ENCODE measurements around the gene PKP4.
"Not testable (repeated sequence)": the region's sequence is repeated elsewhere in the genome, so short reads cannot be mapped to it uniquely, and the experiment has no call there.

Gene PKP4, protein sequence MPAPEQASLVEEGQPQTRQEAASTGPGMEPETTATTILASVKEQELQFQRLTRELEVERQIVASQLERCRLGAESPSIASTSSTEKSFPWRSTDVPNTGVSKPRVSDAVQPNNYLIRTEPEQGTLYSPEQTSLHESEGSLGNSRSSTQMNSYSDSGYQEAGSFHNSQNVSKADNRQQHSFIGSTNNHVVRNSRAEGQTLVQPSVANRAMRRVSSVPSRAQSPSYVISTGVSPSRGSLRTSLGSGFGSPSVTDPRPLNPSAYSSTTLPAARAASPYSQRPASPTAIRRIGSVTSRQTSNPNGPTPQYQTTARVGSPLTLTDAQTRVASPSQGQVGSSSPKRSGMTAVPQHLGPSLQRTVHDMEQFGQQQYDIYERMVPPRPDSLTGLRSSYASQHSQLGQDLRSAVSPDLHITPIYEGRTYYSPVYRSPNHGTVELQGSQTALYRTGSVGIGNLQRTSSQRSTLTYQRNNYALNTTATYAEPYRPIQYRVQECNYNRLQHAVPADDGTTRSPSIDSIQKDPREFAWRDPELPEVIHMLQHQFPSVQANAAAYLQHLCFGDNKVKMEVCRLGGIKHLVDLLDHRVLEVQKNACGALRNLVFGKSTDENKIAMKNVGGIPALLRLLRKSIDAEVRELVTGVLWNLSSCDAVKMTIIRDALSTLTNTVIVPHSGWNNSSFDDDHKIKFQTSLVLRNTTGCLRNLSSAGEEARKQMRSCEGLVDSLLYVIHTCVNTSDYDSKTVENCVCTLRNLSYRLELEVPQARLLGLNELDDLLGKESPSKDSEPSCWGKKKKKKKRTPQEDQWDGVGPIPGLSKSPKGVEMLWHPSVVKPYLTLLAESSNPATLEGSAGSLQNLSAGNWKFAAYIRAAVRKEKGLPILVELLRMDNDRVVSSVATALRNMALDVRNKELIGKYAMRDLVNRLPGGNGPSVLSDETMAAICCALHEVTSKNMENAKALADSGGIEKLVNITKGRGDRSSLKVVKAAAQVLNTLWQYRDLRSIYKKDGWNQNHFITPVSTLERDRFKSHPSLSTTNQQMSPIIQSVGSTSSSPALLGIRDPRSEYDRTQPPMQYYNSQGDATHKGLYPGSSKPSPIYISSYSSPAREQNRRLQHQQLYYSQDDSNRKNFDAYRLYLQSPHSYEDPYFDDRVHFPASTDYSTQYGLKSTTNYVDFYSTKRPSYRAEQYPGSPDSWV

GRCh38 chr2:158456309-158457066 lies at the start of gene PKP4, which contains the start of gene CCDC148:
Gene PKP4 (plus strand): TSS chr2:158456952. CDS start chr2:158533185, 76,233 bp downstream.
Gene CCDC148 (minus strand): TSS chr2:158456753. CDS start chr2:158456439, 314 bp downstream.
- DNase-seq (ENCODE audit: low read depth, low spot score), result peak; percentile 75

GRCh38 chr2:158407031-158407430 lies 49.7 kb upstream of the PKP4 start:
- DNase-seq (ENCODE audit: low read depth, low spot score), result no peak

DNA sequence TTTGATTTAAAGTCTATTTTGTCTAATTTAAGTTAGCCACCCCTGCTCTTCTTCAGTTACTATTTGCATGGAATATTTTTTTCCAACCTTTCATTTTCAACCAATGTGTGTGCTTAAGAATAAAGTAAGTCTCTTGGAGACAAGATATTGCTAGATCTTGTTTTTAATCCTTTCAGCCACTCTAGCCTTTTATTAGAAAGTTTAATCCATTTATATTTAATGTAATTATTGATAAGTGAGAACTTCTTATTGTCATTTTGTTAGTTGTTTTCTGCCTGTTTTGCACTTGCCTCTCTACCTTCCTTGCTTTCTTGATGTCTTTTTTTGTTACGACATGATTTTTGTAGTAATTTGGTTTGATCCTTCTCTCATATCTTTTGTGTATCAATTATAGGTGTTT lies 46.6 kb upstream of the PKP4 start:
- no peak for DNase-seq (ENCODE audit: low read depth, low spot score)

GRCh38 chr2:158411748-158412147 lies 45.0 kb upstream of the PKP4 start:
- no peak for DNase-seq (ENCODE audit: low read depth, low spot score)

DNA sequence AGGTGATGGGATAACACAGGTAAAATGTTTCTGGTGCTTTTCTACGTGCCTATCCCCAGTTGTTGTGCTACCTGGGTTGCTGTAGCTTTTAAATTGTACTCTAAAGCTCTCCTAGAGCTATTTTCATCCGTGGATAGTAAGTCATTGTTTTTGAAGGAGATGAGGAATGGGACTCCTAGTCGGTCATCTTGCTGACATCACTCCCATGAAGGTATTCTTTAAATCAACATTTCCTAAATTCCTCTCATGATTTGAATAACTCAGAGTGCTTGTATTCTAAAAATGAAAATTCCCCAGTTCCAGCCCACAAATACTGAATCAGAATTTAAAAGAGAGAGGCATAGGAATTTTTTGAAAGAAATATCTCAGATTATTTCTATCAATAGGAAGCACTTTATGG lies 44.5 kb upstream of the PKP4 start:
- DNase-seq (ENCODE audit: low read depth, low spot score), result no peak

- no peak for DNase-seq (ENCODE audit: low read depth, low spot score)
Measured at GRCh38 chr2:158413581-158413980, 43.2 kb upstream of the PKP4 start.

DNA sequence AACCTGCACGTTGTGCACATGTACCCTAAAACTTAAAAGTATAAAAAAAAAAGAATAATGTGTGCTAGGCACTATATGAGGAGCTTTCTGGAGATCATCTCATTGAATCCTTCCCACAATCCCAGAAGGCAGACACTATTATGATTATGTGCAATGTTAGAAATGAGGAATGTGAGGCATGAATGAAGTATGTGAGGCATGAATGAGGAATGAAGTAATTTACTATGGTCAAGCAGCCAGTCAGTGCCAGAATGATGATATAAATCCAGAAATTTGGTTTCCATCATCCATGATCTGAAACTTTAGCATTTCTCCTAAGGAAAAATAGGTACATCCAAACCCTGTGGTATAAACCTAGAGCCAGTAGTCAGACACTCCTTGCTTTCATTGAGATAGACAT lies 42.2 kb upstream of the PKP4 start:
- DNase-seq (ENCODE audit: low read depth, low spot score), result no peak

DNA sequence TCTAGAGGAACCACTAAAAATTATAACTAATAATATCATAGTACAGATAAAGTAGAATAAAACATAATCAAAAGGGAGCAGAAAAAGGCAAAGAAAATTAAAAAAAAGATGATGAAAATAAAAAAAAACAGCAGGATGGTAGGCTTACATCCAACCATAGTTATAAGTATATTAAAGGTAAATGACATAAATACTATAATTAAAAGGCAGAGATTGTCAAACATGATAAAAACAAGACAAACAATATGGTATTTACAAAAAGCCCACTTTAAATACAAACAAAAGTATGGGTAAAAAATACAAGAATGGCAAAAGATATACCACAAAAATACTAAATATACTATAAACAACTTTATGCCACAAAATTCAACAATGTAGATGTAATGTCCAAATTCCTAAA lies 24.6 kb upstream of the PKP4 start:
- DNase-seq (ENCODE audit: low read depth, low spot score), result no peak

- DNase-seq (ENCODE audit: low read depth, low spot score), result not testable (repeated sequence)
Measured at GRCh38 chr2:158433716-158434115, 23.0 kb upstream of the PKP4 start.

DNA sequence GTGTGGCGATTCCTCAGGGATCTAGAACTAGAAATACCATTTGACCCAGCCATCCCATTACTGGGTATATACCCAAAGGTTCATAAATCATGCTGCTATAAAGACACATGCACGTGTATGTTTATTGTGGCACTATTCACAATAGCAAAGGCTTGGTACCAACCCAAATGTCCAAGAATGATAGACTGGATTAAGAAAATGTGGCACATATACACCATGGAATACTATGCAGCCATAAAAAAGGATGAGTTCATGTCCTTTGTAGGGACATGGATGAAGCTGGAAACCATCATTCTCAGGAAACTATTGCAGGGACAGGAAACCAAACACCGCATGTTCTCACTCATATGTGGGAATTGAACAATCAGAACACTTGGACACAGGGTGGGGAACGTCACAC lies 17.7 kb upstream of the PKP4 start:
- not testable (repeated sequence) for DNase-seq (ENCODE audit: low read depth, low spot score)

DNA sequence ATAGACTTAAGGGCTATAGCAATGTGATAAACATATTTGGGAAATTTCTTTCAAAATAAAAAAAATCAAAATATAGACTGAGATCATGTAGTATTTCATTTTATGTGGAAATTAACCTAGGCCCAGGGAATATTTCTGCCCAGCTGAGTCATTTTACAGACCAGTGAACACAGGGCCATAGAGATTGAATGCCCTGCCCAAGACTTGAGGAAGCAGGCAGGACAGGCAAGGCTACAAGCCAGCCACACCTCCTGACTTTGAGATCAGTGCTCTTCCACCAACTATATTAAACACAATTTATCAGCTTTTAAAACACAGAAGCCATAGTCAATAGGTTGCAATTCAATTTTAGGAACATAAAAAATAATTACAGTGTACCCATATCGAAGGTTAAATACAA lies 13.1 kb upstream of the PKP4 start:
- no peak for DNase-seq (ENCODE audit: low read depth, low spot score)

DNA sequence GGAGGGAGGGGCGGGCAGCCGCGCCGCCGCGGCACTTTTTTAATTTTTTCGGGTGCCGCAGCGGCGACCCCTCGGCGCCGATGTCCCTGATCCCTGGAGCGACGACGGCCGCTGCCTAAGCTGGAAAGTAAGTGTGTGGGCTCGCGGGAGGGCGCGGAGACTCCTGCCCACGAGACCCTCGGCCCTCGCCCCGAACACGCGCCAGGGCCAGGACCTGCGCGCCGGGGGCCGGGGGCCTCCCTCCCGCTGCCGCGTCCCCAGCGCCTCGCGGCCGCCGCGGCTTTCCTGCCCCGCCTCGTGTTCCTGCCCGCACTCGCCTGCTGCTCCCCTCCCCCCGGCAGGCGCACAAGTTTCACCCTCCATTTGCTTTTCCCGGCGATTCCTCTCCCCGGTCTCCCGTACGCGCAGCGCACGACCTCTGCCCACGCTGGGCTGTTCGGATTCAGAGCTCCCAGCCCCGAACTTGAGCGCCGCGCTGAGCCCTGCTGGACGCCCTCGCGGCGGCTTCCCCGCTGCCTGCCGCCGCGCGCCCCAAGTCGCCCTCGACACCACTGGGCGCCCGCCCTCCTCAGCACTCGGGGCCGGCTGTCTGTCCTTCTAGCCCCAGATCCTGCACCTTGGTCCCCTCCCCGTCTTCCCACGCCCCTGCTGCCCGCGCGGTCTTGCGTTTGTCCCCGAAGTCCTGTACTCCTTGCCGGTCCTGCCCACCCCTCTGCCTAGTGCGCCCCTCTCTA lies 507 bp downstream of the PKP4 start:
- DNase-seq (ENCODE audit: low read depth, low spot score), result no peak

DNA sequence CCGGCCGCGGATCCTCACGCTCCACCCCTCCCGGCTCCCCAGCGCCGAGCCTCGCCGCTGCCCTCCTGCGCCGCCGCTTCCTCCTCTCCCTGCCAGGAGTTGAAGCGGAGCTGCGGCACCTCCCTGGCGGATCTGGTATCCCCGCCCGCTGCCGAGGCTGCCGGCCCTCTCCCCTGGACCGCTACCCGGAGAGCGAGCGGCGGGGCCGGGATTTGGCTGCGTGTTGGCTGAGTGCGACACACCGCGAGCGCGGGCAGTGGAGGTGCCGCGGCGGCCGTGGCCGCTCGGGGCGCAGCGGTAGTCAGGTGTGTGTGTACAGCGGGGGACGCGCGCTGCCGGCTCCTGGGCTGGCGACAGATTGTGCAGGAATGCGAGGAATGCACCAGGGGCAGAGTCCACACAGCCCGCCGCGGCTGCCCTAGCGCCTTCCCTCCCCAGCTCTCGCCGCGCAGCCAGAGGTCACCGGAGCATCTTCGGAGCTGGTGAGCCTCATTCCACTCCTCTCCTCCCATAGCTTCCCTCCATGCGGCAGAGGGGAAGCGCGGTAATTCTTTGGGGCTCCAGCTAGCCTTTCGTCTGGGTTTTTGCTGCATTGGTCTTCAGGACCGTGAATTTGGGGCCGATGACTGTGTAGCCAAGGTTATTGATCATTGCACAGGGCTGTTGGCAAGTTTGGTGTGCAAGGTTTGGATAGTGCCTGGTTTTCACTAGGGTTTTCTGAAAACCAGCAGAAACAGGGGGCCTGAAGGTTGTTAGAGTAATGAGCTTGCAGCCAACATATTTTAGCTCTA lies 1.3 kb downstream of the PKP4 start:
- DNase-seq (ENCODE audit: low read depth, low spot score), result no peak

- DNase-seq (ENCODE audit: low read depth, low spot score), result no peak
Measured at GRCh38 chr2:158458617-158458920, 1.8 kb downstream of the PKP4 start.

GRCh38 chr2:158459161-158460003 lies 2.6 kb downstream of the PKP4 start:
- no peak for DNase-seq (ENCODE audit: low read depth, low spot score)

DNA sequence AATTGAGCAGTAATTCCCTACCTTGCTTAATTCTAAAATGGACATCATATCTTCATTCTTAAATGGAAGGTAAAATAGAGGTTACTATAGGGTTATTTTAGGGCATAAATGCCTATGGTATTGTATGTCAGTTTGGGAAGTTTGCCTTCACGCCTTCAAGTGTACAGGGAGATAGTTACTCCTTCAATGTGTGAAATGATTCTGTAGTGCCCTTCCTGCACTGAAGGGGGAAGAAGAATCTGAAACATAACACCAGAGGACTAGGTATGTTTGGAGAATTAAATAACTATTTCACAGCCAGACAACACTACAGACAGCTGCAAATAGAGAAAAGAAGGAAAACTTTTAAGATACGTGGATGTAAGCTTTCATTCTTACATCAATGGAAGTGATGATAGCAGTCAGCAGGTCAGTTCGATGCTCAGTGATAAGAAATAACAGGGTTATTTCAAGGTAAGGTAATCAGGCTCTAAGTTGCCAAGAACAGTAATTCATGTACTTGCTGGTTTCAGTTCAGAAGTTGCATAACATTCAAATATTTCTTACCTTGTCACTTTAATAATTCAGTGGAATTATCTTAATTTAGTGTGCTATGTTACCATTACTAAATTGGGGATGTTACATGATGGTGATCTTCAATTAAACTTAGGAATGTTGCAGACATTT lies 4.0 kb downstream of the PKP4 start:
- no peak for DNase-seq (ENCODE audit: low read depth, low spot score)

DNA sequence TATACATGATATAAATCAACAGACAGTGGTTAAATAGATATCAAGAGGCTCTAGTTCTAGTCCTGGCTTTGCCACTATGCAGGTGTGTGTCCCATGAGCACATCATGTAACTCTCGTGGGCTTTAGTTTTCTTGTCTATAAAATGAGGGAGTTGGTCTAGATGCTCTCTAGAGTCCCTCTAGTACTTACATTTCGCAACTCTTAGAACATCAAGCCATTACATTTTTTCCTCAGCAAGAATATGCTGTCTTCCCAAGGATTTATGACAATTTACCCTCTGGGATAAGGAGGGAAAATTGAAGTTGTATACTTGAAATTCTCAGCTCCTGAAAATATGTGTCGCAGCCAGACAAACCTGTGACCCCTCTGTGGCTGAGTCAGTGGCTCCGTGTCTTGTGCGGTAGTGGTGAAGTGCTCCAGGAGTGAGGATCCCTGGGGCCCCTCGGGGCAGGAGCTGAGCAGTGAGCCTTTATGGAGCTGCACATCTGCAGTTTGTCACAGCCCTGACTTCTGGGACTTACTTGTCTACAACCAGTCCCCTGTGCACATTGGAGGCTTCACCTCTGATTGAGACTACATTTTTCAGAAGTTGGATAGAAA lies 6.8 kb downstream of the PKP4 start:
- DNase-seq (ENCODE audit: low read depth, low spot score), result no peak

Measured in brain pericyte (primary cell).